Measurements from ENCODE around the gene HDAC4.

GRCh38 chr2:239376942-239377531 lies 23.8 kb downstream of the HDAC4 start:
- no peak for TF ChIP-seq SUZ12 (IDR thresholded peaks at IDR 0.05)
- no peak for TF ChIP-seq FOXM1 (IDR thresholded peaks at IDR 0.05; ENCODE audit: borderline replicate concordance)
- no peak for TF ChIP-seq FOXA1 (IDR thresholded peaks at IDR 0.05)
- no peak for TF ChIP-seq ELF4 (IDR thresholded peaks at IDR 0.05)
- no peak for TF ChIP-seq L3MBTL2 (conservative IDR thresholded peaks at IDR 0.05)
- TF ChIP-seq NFRKB (IDR thresholded peaks at IDR 0.05): no peak
- no peak for TF ChIP-seq TARDBP (IDR thresholded peaks at IDR 0.05)
- no peak for TF ChIP-seq SP1 (IDR thresholded peaks at IDR 0.05)
- TF ChIP-seq LEF1 (IDR thresholded peaks at IDR 0.05; ENCODE audit: borderline replicate concordance): no peak
- no peak for TF ChIP-seq ZNF384 (IDR thresholded peaks at IDR 0.05)
- no peak for TF ChIP-seq BHLHE40 (IDR thresholded peaks at IDR 0.05; ENCODE audit: borderline replicate concordance)
- TF ChIP-seq HDGF (IDR thresholded peaks at IDR 0.05; ENCODE audit: borderline replicate concordance): no peak
- TF ChIP-seq ARNT (IDR thresholded peaks at IDR 0.05): no peak
- TF ChIP-seq PKNOX1 (IDR thresholded peaks at IDR 0.05): no peak

Data from HEK293T (cell line).